ENCODE measurements around the gene TNNI3. TPM values are rescaled to one million over a fixed set of nuclear protein-coding genes. Genes with fewer than 3 reads are reported as not detected.

The TNNI3 gene
- total and polyA plus RNA-seq, 9 of the 15 experiments (the other 6 are each of a cell fraction or from before 2014, with no cell fraction given): 4.7 to 158 (median 42.0) TPM

DNA sequence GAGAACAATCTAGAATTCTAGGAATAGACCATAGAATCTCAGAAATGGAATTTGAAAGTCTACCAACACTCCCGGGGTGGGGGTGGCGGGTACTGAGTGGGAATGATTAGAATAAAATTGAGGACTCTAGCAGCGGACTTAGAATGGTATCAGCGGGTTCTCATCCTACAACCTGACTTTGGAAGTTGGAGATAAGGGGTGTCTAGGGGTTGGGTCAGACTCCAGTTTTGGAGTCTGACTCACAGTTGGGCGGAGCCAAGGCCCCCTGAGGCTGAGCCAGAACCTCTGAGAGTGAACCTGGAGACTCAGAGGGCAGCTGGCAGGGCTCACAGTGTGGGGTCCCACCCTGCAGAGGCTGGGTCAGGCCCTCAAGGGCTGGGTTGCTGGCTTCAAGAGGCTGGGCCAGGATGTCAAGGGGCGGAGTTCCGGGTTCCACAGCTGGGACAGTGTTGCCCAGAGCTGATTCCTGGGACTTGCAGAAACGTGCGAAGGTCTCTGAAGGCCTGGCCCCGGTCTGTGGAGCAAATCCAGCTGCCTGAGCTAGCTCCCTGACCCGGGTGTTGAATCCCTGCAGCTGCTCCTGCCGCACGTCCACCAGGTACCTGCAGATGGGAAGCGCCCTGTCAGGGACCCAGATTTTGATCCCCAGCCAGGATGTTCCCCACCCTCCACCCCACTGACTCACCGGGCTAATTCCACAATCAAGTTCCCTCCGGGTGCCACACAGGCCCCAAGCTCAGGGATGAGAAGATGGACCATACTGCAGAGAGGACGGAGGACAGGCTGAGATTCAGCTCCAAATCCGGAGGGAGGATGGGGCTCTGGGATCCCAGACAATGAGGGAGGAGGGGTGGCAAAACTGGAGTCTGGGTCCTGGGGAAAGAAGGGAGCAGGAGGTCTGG is 1.6 kb upstream of the TNNI3 start (continued):
- TF ChIP-seq ZBTB40 (IDR thresholded peaks at IDR 0.05) (peak; percentile 26; the same call in 1 of the 2 replicates), ZBTB40 (CRISPR knock-in tag; IDR thresholded peaks at IDR 0.05) (no peak), CXXC5 (CRISPR knock-in tag; IDR thresholded peaks at IDR 0.05) (peak; percentile 67), RNF2 (IDR thresholded peaks at IDR 0.05) (peak; percentile 40; the same call in 1 of the 2 replicates), ETV6 (IDR thresholded peaks at IDR 0.05; ENCODE audit: borderline replicate concordance in 1 of 2, low read depth in 2 of 2, low read length in 1 of 2) (peak in 1 of 2 experiments; percentile 18; a peak in 1 of 4 replicates), ETV6 (CRISPR knock-in tag; IDR thresholded peaks at IDR 0.05; ENCODE audit: borderline replicate concordance) (no peak), ZNF175 (CRISPR knock-in tag; IDR thresholded peaks at IDR 0.05; ENCODE audit: low read depth) (peak; percentile 44; the same call in 1 of the 2 replicates), MAZ (CRISPR knock-in tag; conservative IDR thresholded peaks at IDR 0.05 in 1 of 2, IDR thresholded peaks at IDR 0.05 in 1 of 2) (peak; percentile 27 to 75; a peak in 2 of 4 replicates), STAT5A (IDR thresholded peaks at IDR 0.05; ENCODE audit: borderline replicate concordance, low read length) (peak; percentile 66; the same call in 1 of the 2 replicates), SETDB1 (IDR thresholded peaks at IDR 0.05; ENCODE audit: low read length) (peak; percentile 65), ZNF717 (CRISPR knock-in tag; IDR thresholded peaks at IDR 0.05) (no peak), MYBL2 (IDR thresholded peaks at IDR 0.05; ENCODE audit: low read depth) (no peak), MYBL2 (CRISPR knock-in tag; IDR thresholded peaks at IDR 0.05; ENCODE audit: borderline replicate concordance) (no peak), ZBTB11 (CRISPR knock-in tag; IDR thresholded peaks at IDR 0.05) (0 out of 6 replicates have a peak, but pooled peaks of 1 of the 3 experiments have one; percentile 15)
